RWPE2 (cell line): ENCODE data around the gene GMPPA.
A peak's percentile ranks its signal among the peaks of the same experiment; 100 is the strongest.

Experiments
- ATAC-seq: fragments of 200-7000 bp; cut with Tn5 transposase; 3 replicates; pipeline ENCODE4 v1.9.1; 2021; ENCODE audit warnings: low read depth
- DNase-seq: peaks from one replicate; pipeline ENCODE4 v3.0.0-alpha.2; 2020; ENCODE audit warnings: low spot score
- H3K27ac ChIP-seq: fragments of 450-650 bp; 2 replicates; pipeline ENCODE4 v1.5.1; 2017; ENCODE audit warnings: mild to moderate bottlenecking; ENCODE audit not compliant: poor library complexity, severe bottlenecking
- H3K27me3 ChIP-seq: fragments of 250-450 bp; sonication (Bioruptor Pico); 2 replicates; pipeline ENCODE4 v1.5.1; 2021; ENCODE audit warnings: mild to moderate bottlenecking, moderate library complexity; ENCODE audit not compliant: insufficient read depth, poor library complexity, severe bottlenecking
- H3K36me3 ChIP-seq: fragments of 250-450 bp; sonication (Bioruptor Pico); 2 replicates; pipeline ENCODE4 v1.5.1; 2020; ENCODE audit warnings: low read depth, mild to moderate bottlenecking, moderate library complexity
- H3K4me1 ChIP-seq: fragments of 250-450 bp; sonication (Bioruptor Pico); 2 replicates; pipeline ENCODE4 v1.5.1; 2021; ENCODE audit warnings: mild to moderate bottlenecking, moderate library complexity; ENCODE audit not compliant: insufficient read depth, poor library complexity, severe bottlenecking
- H3K4me3 ChIP-seq: fragments of 250-450 bp; sonication (Bioruptor Pico); 2 replicates; pipeline ENCODE4 v1.5.1; 2021; ENCODE audit warnings: mild to moderate bottlenecking, moderate library complexity; ENCODE audit not compliant: severe bottlenecking
- H3K9me3 ChIP-seq: fragments of 250-450 bp; sonication (Bioruptor Pico); 2 replicates; pipeline ENCODE4 v1.5.1; 2021; ENCODE audit warnings: mild to moderate bottlenecking, moderate library complexity; ENCODE audit not compliant: severe bottlenecking
- CTCF ChIP-seq: fragments of 450-650 bp; IDR thresholded peaks from one replicate; pipeline ENCODE4 v1.5.1; 2017; ENCODE audit warnings: mild to moderate bottlenecking, moderate library complexity; ENCODE audit not compliant: poor library complexity, severe bottlenecking

The GMPPA gene

DNA sequence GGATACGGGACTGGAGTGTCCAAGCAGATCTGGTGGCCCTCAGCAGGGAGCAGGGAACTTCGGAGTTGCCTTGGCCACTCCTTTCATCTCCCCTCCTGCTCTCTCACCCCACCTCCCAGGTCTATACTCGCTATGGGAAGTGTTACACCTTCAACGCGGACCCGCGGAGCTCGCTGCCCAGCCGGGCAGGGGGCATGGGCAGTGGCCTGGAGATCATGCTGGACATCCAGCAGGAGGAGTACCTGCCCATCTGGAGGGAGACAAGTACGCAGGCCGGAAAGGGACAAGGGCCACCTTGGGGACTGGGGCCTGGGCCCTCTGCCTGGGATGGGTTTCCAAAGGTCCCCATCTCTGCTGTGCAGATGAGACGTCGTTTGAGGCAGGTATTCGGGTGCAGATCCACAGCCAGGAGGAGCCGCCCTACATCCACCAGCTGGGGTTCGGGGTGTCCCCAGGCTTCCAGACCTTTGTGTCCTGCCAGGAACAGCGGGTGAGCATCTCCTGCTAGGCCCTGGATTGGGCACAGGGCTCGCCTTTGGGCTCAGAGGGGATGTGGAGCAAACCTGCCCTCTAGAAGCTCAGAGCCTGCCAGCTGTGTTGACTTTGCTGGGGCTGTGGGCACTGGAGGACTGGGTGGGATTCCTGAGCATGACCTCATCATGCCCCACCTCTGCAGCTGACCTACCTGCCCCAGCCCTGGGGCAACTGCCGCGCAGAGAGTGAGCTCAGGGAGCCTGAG lies 33.1 kb downstream of the GMPPA start:
- ATAC-seq (no peak), DNase-seq (no peak)
- Histone ChIP-seq H3K27me3 (peaks cover 22% of the 10 kb centered on the region), H3K36me3 (no peaks in the 10 kb centered on the region), H3K4me1 (no peaks in the 10 kb centered on the region), H3K4me3 (no peak overlapping the region), H3K27ac (no peak overlapping the region), H3K9me3 (no peaks in the 10 kb centered on the region)
- no peak for TF ChIP-seq CTCF

DNA sequence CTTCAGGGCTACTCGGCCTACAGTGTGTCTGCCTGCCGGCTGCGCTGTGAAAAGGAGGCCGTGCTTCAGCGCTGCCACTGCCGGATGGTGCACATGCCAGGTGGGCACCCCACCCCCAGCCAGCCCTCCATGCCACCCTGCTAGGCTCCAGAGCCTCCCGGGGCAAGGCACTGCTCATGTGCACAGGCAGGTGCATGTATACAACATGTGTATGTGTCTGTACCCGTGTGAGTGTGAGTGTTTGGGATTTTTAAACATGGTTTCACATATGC lies 33.6 kb downstream of the GMPPA start:
- Histone ChIP-seq H3K36me3 (no peaks in the 10 kb centered on the region), H3K27ac (no peak overlapping the region), H3K27me3 (peaks cover 20% of the 10 kb centered on the region), H3K9me3 (no peaks in the 10 kb centered on the region), H3K4me1 (no peaks in the 10 kb centered on the region), H3K4me3 (no peak overlapping the region)
- no peak for TF ChIP-seq CTCF
- no peak for DNase-seq
- no peak for ATAC-seq

- no peak overlapping the region for H3K27ac ChIP-seq
- peaks cover 5% of the 10 kb centered on the region; the same call in 1 of the 2 replicates for H3K36me3 ChIP-seq
- no peaks in the 10 kb centered on the region for H3K9me3 ChIP-seq
- ATAC-seq, result peak; percentile 37; the same call in 2 of the 3 replicates
- peaks cover 9% of the 10 kb centered on the region for H3K4me1 ChIP-seq
- H3K4me3 ChIP-seq, result no peak overlapping the region
- peaks cover 10% of the 10 kb centered on the region for H3K27me3 ChIP-seq
- no peak for DNase-seq
- TF ChIP-seq CTCF, result no peak
Measured at GRCh38 chr2:219533930-219534661, 35.4 kb downstream of the GMPPA start.

- H3K27ac ChIP-seq, result no peak overlapping the region
- no peak overlapping the region for H3K4me3 ChIP-seq
- no peaks in the 10 kb centered on the region for H3K9me3 ChIP-seq
- TF ChIP-seq CTCF, result no peak
- peaks cover 24% of the 10 kb centered on the region for H3K36me3 ChIP-seq
- H3K27me3 ChIP-seq, result no peaks in the 10 kb centered on the region
- H3K4me1 ChIP-seq, result peaks cover 9% of the 10 kb centered on the region
- DNase-seq (no peak), ATAC-seq (no peak)
Measured at GRCh38 chr2:219536425-219536824, 37.7 kb downstream of the GMPPA start.

DNA sequence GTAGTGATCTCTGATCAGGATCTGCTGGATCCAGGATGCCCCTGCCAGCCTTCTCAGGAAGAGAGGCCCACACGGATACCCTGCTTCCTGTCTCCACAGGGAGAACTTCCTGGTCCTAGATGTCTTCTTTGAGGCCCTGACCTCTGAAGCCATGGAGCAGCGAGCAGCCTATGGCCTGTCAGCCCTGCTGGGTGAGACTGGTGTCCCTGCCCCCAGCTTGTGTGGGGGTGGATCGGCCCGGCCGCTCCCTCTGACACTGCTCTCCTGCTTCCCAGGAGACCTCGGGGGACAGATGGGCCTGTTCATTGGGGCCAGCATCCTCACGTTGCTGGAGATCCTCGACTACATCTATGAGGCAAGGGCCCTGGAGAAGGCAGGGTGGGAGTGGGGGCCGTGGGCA lies 38.3 kb downstream of the GMPPA start:
- H3K9me3 ChIP-seq, result no peaks in the 10 kb centered on the region
- H3K4me3 ChIP-seq, result no peak overlapping the region
- no peak for DNase-seq
- TF ChIP-seq CTCF, result no peak
- H3K4me1 ChIP-seq, result peaks cover 9% of the 10 kb centered on the region
- no peak for ATAC-seq
- H3K36me3 ChIP-seq, result peaks cover 27% of the 10 kb centered on the region
- H3K27me3 ChIP-seq, result no peaks in the 10 kb centered on the region
- no peak overlapping the region for H3K27ac ChIP-seq
